ENCODE measurements around the gene FOXE1.

GRCh38 chr9:97845763-97846162, 7.3 kb upstream of the FOXE1 start:
- TF ChIP-seq CTCF (IDR thresholded peaks at IDR 0.05) = no peak
- TF ChIP-seq POLR2A (IDR thresholded peaks at IDR 0.05) = no peak
- TF ChIP-seq EP300 (IDR thresholded peaks at IDR 0.05) = no peak
- TF ChIP-seq POLR2AphosphoS5 (IDR thresholded peaks at IDR 0.05) = no peak
